Prostate gland (tissue), 2 donors: ENCODE measurements around the gene MYO1H. TPM values are rescaled to one million over a fixed set of nuclear protein-coding genes. Genes with fewer than 3 reads are reported as not detected.

Experiments
- DNase-seq: peaks from one replicate; pipeline ENCODE4 v3.0.0-alpha.2; 2019; ENCODE audit warnings: low spot score
- H3K27ac ChIP-seq, 2 donors: fragments of 200-600 bp; sonication (generic); 2 replicates each; pipeline ENCODE4 v1.5.1; 2017 to 2019
- H3K27me3 ChIP-seq: fragments of 200-600 bp; sonication (generic); replicated peaks from 2 replicates; pipeline ENCODE4 v1.5.1; 2019; ENCODE audit not compliant: insufficient read depth
- H3K36me3 ChIP-seq, 2 donors: fragments of 200-600 bp; sonication (generic); 1 replicate in 1 of 2; 2 replicates in 1 of 2; pipeline versions ENCODE4 v1.5.1 to v1.8.1; 2017 to 2019
- H3K4me1 ChIP-seq: fragments of 200-600 bp; sonication (generic); replicated peaks from 2 replicates; pipeline ENCODE4 v1.5.1; 2019
- H3K4me3 ChIP-seq, 2 donors: fragments of 200-600 bp; sonication (generic); 2 replicates each; pipeline ENCODE4 v1.5.1; 2017 to 2019
- H3K9me3 ChIP-seq: fragments of 200-600 bp; sonication (generic); 2 replicates; pipeline ENCODE4 v1.5.1; 2017
- POLR2A ChIP-seq: fragments of 450-650 bp; IDR thresholded peaks from one replicate; pipeline ENCODE4 v1.6.1; 2016; ENCODE audit warnings: antibody characterized with exemption, mild to moderate bottlenecking
- POLR2AphosphoS5 ChIP-seq: sonication (generic); formaldehyde crosslinking; IDR thresholded peaks from one replicate; pipeline ENCODE4 v1.6.1; 2017; ENCODE audit warnings: antibody characterized with exemption
- WGBS: methylation state at CpG from one replicate; pipeline ENCODE4 v1.1.5; 2018; 5-methylcytosine and 5-hydroxymethylcytosine counted together
- intact Hi-C: fragments of 100-400 bp; cut with DNase I; formaldehyde crosslinking; loops from one replicate; pipeline ENCODE4 v1.14.2; 2022
- total RNA-seq, 2 donors: library from RNA; depleted of rRNA; stranded (reverse); fragments of >200 nt; gene quantifications; one replicate each; pipeline ENCODE4 v1.1.0, GENCODE V29; 2016
- TF ChIP-seq, protein P1 (sequence below), 4 experiments: fragments of 200-600 bp in 2 of 4; fragments of 450-650 bp in 2 of 4; sonication (generic) in 2 of 4; IDR thresholded peaks; 1 replicate in 3 of 4; 2 replicates in 1 of 4; pipeline ENCODE4 v1.5.1; 2016 to 2019; ENCODE audit warnings: antibody characterized with exemption in 4 of 4, mild to moderate bottlenecking in 2 of 4, moderate library complexity in 2 of 4

Gene MYO1H
- total RNA-seq, 2 donors from 2014 or later, result 1.2 TPM; not detected in 1

- no peak overlapping the region for H3K27ac ChIP-seq
- no peaks in the 10 kb centered on the region for H3K36me3 ChIP-seq
- H3K9me3 ChIP-seq, result no peaks in the 10 kb centered on the region
- no peaks in the 10 kb centered on the region for H3K27me3 ChIP-seq
- TF ChIP-seq, protein P1, sequence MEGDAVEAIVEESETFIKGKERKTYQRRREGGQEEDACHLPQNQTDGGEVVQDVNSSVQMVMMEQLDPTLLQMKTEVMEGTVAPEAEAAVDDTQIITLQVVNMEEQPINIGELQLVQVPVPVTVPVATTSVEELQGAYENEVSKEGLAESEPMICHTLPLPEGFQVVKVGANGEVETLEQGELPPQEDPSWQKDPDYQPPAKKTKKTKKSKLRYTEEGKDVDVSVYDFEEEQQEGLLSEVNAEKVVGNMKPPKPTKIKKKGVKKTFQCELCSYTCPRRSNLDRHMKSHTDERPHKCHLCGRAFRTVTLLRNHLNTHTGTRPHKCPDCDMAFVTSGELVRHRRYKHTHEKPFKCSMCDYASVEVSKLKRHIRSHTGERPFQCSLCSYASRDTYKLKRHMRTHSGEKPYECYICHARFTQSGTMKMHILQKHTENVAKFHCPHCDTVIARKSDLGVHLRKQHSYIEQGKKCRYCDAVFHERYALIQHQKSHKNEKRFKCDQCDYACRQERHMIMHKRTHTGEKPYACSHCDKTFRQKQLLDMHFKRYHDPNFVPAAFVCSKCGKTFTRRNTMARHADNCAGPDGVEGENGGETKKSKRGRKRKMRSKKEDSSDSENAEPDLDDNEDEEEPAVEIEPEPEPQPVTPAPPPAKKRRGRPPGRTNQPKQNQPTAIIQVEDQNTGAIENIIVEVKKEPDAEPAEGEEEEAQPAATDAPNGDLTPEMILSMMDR (IDR thresholded peaks at IDR 0.05), result no peak
- no peak for TF ChIP-seq POLR2A
- intact Hi-C loops, result no loop called here
- no peak overlapping the region for H3K4me3 ChIP-seq
- WGBS, result 91% methylated on average over 3 of the region's 3 CpGs
- H3K4me1 ChIP-seq, result no peaks in the 10 kb centered on the region
- no peak for DNase-seq
Observed at GRCh38 chr12:109346920-109347319, 780 bp upstream of the MYO1H start.

GRCh38 chr12:109352184-109352583, 4.5 kb downstream of the MYO1H start:
- H3K4me1 ChIP-seq, result no peaks in the 10 kb centered on the region
- H3K27me3 ChIP-seq, result peaks cover 2% of the 10 kb centered on the region
- H3K9me3 ChIP-seq, result no peaks in the 10 kb centered on the region
- no peaks in the 10 kb centered on the region for H3K36me3 ChIP-seq
- no peak overlapping the region for H3K4me3 ChIP-seq
- TF ChIP-seq POLR2AphosphoS5 (no peak), POLR2A (no peak)
- TF ChIP-seq, protein P1 (IDR thresholded peaks at IDR 0.05), result no peak
- H3K27ac ChIP-seq, result no peak overlapping the region
- no peak for DNase-seq
- intact Hi-C loops, result no loop called here
- WGBS, result 51% methylated on average over 6 of the region's 6 CpGs

GRCh38 chr12:109356577-109356976, 8.9 kb downstream of the MYO1H start:
- Histone ChIP-seq H3K4me3 (no peak overlapping the region), H3K27me3 (peaks cover 2% of the 10 kb centered on the region), H3K9me3 (no peaks in the 10 kb centered on the region), H3K4me1 (no peaks in the 10 kb centered on the region), H3K36me3 (no peaks in the 10 kb centered on the region), H3K27ac (no peak overlapping the region)
- WGBS, result 45% methylated on average over 3 of the region's 3 CpGs
- intact Hi-C loops, result no loop called here
- TF ChIP-seq POLR2A, result no peak
- TF ChIP-seq POLR2AphosphoS5, result no peak
- TF ChIP-seq, protein P1 (IDR thresholded peaks at IDR 0.05), result no peak
- no peak for DNase-seq

GRCh38 chr12:109357032-109357431, 9.3 kb downstream of the MYO1H start:
- H3K27me3 ChIP-seq, result peaks cover 2% of the 10 kb centered on the region
- no peak overlapping the region for H3K4me3 ChIP-seq
- H3K36me3 ChIP-seq, result no peaks in the 10 kb centered on the region
- TF ChIP-seq, protein P1 (IDR thresholded peaks at IDR 0.05), result no peak
- TF ChIP-seq POLR2AphosphoS5 (no peak), POLR2A (no peak)
- no peaks in the 10 kb centered on the region for H3K9me3 ChIP-seq
- intact Hi-C loops, result no loop called here
- no peak for DNase-seq
- 31% methylated on average over 2 of the region's 2 CpGs for WGBS
- no peaks in the 10 kb centered on the region for H3K4me1 ChIP-seq
- no peak overlapping the region for H3K27ac ChIP-seq

DNA sequence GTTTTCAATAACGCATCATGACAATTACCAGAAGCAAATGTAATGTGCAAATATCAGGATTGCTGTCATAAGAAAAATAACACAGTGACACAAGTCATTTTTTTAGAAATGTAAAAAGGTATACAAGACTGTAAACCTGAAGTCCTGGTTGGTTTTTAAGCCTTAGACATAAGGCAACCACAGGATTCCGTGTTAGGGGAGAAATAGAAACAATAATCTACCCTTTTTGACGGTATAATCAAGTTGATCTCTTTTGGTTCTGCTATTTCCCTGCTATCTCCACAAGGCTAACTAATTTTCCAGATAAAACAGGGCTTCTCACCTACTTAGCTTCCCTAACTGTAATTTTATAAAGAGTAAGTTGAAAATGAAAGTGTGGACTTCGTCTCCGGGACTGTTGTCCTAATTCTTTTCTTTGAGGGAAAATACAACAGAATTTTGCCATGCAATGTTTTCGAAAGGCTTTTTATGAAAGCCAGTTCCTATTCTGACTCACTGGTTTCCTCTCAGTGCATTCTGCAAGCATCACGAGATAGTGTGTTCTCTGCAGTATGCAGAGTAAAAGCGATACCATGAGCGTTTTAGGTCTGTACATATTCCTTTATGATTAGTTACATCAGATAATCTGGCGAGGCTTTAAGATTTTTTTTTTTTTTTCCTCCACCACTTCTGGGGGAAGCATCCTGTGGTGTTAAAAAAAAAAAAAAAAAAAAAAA, 10.6 kb downstream of the MYO1H start:
- Histone ChIP-seq H3K4me3 (no peak overlapping the region), H3K27me3 (no peaks in the 10 kb centered on the region), H3K27ac (no peak overlapping the region), H3K4me1 (no peaks in the 10 kb centered on the region), H3K36me3 (no peaks in the 10 kb centered on the region), H3K9me3 (no peaks in the 10 kb centered on the region)
- DNase-seq, result no peak
- WGBS, result 79% methylated on average over 10 of the region's 10 CpGs
- intact Hi-C loops, result no loop called here
- TF ChIP-seq POLR2AphosphoS5 (no peak), POLR2A (no peak)
- TF ChIP-seq, protein P1 (IDR thresholded peaks at IDR 0.05), result no peak
